ENCODE data around the gene OR10K2. TPM values are rescaled to one million over a fixed set of nuclear protein-coding genes. Genes with fewer than 3 reads are reported as not detected.

OR10K2 gene
- total and polyA plus RNA-seq, 2 donors (not counting 3 experiments of a cell fraction or from before 2014, with no cell fraction given): not detected

DNA sequence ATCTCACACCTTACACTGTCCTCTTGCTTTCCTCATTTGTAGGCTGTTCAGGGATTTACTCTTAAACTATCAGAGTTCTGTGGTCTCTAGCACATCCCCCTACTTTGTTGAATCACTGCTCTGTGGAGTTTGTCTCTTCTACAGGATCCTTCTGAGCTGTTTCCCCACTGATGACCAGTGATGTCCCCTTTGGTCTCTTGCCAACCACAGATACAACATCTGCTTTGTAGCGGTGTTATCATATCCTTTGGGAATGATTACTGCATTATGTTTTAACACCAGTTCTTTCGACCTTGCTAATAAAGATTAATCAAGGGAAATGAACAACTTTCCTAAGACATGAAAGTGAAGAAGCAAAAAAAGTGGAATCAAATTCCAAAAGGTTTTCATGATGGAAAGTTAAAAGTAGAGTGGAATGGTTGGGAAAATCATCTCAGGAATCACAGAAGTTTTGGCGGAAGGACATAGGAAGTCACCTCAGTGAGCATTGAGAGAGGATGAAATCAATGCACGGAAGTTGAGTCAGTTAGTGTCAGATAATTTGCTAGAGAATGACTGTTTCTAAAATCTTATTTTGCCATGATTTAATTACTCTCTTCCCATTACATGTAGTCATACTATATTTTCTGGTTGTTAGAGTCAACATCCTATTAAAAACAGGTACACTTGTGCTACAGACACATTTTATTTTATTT is 11.2 kb downstream of the OR10K2 start:
- dilution Hi-C loops (cut with MboI; ENCODE audit: extremely low pct_ligation_motif_present, low sequenced_read_pairs) (no loop called here), intact Hi-C loops (cut with micrococcal nuclease) (no loop called here)
- Histone ChIP-seq H3K9me1 (replicated peaks; ENCODE audit: control insufficient read depth, extremely low read depth, insufficient read depth, low read length) (no peaks in the 10 kb centered on the region), H3K9ac (replicated peaks; ENCODE audit: extremely low read depth, insufficient read depth, low read length) (no peak overlapping the region), H3K27ac (ENCODE audit: insufficient read depth, low read depth, low read length) (no peak overlapping the region), H3K4me2 (ENCODE audit: insufficient read depth, low read length) (no peak overlapping the region), H3K4me3 (replicated peaks in 1 of 3; ENCODE audit: insufficient read depth in 1 of 3, low read depth in 1 of 3, low read length in 3 of 3) (no peak overlapping the region), H3K4me1 (ENCODE audit: control insufficient read depth, extremely low read depth, insufficient read depth, low read length) (no peaks in the 10 kb centered on the region), H2AFZ (ENCODE audit: low read depth, low read length) (no peak overlapping the region), H3K79me2 (ENCODE audit: control insufficient read depth, insufficient read depth, low read length) (no peaks in the 10 kb centered on the region), H4K20me1 (replicated peaks; ENCODE audit: control insufficient read depth, extremely low read depth, insufficient read depth, low read length) (no peaks in the 10 kb centered on the region), H3K9me3 (replicated peaks; ENCODE audit: control insufficient read depth, insufficient read depth, low read length) (no peaks in the 10 kb centered on the region), H3K36me3 (ENCODE audit: control insufficient read depth in 2 of 2, extremely low read depth in 1 of 2, insufficient read depth in 2 of 2, low read length in 2 of 2) (no peaks in the 10 kb centered on the region), H3K27me3 (ENCODE audit: control insufficient read depth in 2 of 2, insufficient read depth in 2 of 2, low read length in 2 of 2) (no peaks in the 10 kb centered on the region)
- TF ChIP-seq POLR2A (IDR thresholded peaks at IDR 0.05; ENCODE audit: low read depth, low read length) (no peak), POLR2AphosphoS5 (IDR thresholded peaks at IDR 0.05; ENCODE audit: insufficient read depth, low read depth, low read length) (no peak)
- no TSS peak for BruUV-seq (replicated peaks)
- FAIRE-seq (no peak), DNase-seq (ENCODE audit: low read depth, low spot score) (no peak)
- ChIA-PET CTCF (no interaction called here), POLR2A (no interaction called here)

DNA sequence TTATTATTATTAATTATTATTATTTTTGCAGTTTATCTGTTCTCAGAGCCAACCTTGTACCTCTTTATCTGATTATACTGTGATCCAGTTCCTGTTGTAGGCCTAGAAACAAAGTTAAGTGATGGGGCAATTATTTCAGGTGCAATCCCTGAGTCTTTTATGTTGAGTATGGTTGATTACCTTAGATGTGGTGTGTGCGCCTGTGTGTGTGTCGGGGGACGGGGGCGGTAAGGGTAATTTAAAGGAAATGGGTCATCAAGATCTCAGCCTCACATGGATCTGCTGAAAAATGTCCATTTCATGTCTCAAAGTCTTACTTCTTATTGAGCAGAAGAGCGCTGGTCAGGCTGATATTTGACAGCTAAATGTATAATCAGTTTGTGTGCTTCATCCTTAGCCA is 18.9 kb downstream of the OR10K2 start:
- Histone ChIP-seq H4K20me1 (replicated peaks; ENCODE audit: control insufficient read depth, extremely low read depth, insufficient read depth, low read length) (no peaks in the 10 kb centered on the region), H3K36me3 (ENCODE audit: control insufficient read depth in 2 of 2, extremely low read depth in 1 of 2, insufficient read depth in 2 of 2, low read length in 2 of 2) (no peaks in the 10 kb centered on the region), H3K79me2 (ENCODE audit: control insufficient read depth, insufficient read depth, low read length) (no peaks in the 10 kb centered on the region), H3K4me2 (ENCODE audit: insufficient read depth, low read length) (no peak overlapping the region), H3K4me1 (ENCODE audit: control insufficient read depth, extremely low read depth, insufficient read depth, low read length) (no peaks in the 10 kb centered on the region), H3K27ac (ENCODE audit: insufficient read depth, low read depth, low read length) (no peak overlapping the region), H3K9me1 (replicated peaks; ENCODE audit: control insufficient read depth, extremely low read depth, insufficient read depth, low read length) (no peaks in the 10 kb centered on the region), H2AFZ (ENCODE audit: low read depth, low read length) (no peak overlapping the region), H3K9me3 (replicated peaks; ENCODE audit: control insufficient read depth, insufficient read depth, low read length) (no peaks in the 10 kb centered on the region), H3K9ac (replicated peaks; ENCODE audit: extremely low read depth, insufficient read depth, low read length) (no peak overlapping the region), H3K27me3 (ENCODE audit: control insufficient read depth in 2 of 2, insufficient read depth in 2 of 2, low read length in 2 of 2) (no peaks in the 10 kb centered on the region), H3K4me3 (replicated peaks in 1 of 3; ENCODE audit: insufficient read depth in 1 of 3, low read depth in 1 of 3, low read length in 3 of 3) (no peak overlapping the region)
- CTCF ChIA-PET: no interaction called here
- no TSS peak for BruUV-seq (replicated peaks)
- no peak for TF ChIP-seq JUN (IDR thresholded peaks at IDR 0.05; ENCODE audit: borderline replicate concordance, insufficient read depth, insufficient read length, low read depth)
- TF ChIP-seq MYC (IDR thresholded peaks at IDR 0.05; ENCODE audit: low read depth, low read length): no peak
- TF ChIP-seq, protein P1, sequence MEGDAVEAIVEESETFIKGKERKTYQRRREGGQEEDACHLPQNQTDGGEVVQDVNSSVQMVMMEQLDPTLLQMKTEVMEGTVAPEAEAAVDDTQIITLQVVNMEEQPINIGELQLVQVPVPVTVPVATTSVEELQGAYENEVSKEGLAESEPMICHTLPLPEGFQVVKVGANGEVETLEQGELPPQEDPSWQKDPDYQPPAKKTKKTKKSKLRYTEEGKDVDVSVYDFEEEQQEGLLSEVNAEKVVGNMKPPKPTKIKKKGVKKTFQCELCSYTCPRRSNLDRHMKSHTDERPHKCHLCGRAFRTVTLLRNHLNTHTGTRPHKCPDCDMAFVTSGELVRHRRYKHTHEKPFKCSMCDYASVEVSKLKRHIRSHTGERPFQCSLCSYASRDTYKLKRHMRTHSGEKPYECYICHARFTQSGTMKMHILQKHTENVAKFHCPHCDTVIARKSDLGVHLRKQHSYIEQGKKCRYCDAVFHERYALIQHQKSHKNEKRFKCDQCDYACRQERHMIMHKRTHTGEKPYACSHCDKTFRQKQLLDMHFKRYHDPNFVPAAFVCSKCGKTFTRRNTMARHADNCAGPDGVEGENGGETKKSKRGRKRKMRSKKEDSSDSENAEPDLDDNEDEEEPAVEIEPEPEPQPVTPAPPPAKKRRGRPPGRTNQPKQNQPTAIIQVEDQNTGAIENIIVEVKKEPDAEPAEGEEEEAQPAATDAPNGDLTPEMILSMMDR (IDR thresholded peaks at IDR 0.05; ENCODE audit: extremely low read depth in 1 of 2, insufficient read depth in 1 of 2, low read depth in 1 of 2, low read length in 2 of 2): no peak
- TF ChIP-seq, protein P2, sequence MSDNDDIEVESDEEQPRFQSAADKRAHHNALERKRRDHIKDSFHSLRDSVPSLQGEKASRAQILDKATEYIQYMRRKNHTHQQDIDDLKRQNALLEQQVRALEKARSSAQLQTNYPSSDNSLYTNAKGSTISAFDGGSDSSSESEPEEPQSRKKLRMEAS (IDR thresholded peaks at IDR 0.05; ENCODE audit: insufficient read depth, insufficient read length): no peak
- no peak for TF ChIP-seq EZH2 (IDR thresholded peaks at IDR 0.05; ENCODE audit: borderline replicate concordance, low read depth, low read length, severe bottlenecking)
- TF ChIP-seq GATA2 (IDR thresholded peaks at IDR 0.05; ENCODE audit: insufficient read depth, insufficient read length, low read depth, low read length): no peak
- TF ChIP-seq FOS (IDR thresholded peaks at IDR 0.05; ENCODE audit: borderline replicate concordance, insufficient read depth, low read length): no peak
- POLR2A ChIA-PET: no interaction called here
- no peak for FAIRE-seq
- intact Hi-C loops (cut with micrococcal nuclease): no loop called here
- dilution Hi-C loops (cut with MboI; ENCODE audit: extremely low pct_ligation_motif_present, low sequenced_read_pairs): no loop called here
- DNase-seq (ENCODE audit: low read depth, low spot score): no peak
